ENCODE data around the gene GABRD. TPM values are rescaled to one million over a fixed set of nuclear protein-coding genes. Genes with fewer than 3 reads are reported as not detected.

GABRD gene
- total and polyA plus RNA-seq, 2 of the 13 experiments (the other 11 are each of a cell fraction or from before 2014, with no cell fraction given), result not detected

DNA sequence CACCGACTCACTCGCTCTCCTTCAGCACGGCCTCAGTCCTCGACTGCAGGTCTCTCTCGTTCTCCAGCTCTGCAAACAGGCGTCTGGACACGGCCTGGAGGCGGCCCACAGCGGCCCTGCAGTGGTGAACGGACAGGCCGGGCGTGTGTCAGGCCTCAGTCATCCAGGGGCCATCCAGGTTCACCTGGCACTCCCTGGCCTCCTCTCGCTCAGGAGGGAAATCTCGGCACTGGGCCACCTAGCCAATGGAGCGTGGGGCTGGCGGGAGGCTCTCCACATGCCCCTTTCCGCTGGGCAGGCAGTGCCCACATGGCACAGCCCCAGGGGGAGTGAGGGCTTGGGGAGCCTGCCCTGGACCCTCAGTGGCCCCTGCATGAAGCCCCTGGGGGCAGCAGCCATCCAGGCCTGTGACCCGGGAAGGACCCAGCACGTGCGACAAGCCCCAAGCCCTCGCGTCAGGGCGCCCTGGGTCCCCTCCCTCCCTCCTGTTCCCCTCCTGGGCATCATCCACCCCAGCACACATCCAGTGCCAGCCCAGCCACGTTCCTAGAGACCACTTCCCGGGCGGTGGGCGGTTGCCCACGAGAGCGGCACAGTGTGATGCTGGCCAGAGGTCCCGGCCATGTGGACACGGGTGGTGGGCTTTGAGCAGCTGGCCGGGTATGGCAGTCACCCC is 33.6 kb upstream of the GABRD start (continued):
- no peak for TF ChIP-seq TBX3 (IDR thresholded peaks at IDR 0.05; ENCODE audit: borderline replicate concordance)
- TF ChIP-seq AGO1 (IDR thresholded peaks at IDR 0.05; ENCODE audit: low read depth, low read length, poor library complexity, severe bottlenecking), result no peak

DNA sequence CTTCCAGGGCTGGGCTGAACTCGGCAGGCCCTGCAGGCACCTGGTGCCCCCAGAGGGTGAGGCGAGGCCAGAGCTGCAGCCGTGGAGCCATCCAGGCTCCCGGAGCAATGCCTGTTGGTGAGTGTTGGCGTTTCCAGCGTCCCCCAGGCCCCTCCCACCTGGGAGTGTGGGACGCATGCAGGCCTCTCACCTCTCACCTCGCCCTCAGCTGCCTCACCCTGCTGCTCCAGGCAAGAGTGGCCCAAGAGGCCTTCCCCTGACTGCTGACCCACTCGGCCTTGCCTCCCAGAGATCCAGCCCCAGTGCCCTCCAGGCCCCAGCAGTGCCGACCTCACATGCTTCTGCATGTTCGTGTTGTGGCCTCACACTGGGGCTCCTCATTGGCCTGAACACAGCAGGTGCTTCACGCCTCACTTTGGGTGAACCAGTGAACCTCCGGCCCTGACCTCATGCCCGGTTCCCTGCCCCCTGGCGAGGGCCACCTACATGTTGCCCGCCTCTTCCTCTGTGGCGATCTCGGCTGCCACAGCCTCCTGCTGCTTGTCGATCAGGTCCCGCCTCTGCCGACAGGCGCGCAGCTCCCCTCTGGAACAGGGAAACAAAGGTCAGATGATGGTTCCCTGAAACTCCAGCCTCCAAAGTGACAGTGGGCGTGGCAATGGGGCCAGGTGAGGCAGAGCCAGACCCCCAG is 32.5 kb upstream of the GABRD start:
- ChIA-PET POLR2A (no interaction called here), CTCF (ENCODE audit: low intra/inter-chr PET ratio, low total read pairs) (no interaction called here)
- no peak overlapping the region for H2AFZ ChIP-seq (ENCODE audit: low read length)
- H3K27ac ChIP-seq (ENCODE audit: extremely low read length, insufficient read depth, low read length), result no peak overlapping the region
- H3K4me1 ChIP-seq (ENCODE audit: insufficient read depth, low read length), result peaks cover 52% of the 10 kb centered on the region
- no peaks in the 10 kb centered on the region for H4K20me1 ChIP-seq (ENCODE audit: insufficient read depth, low read length)
- ATAC-seq, result peak; percentile 72
- H3K4me2 ChIP-seq (ENCODE audit: low read depth, low read length), result peak overlapping the region; percentile 70
- no peaks in the 10 kb centered on the region for H3K79me2 ChIP-seq (ENCODE audit: insufficient read depth, low read length)
- peak overlapping the region in 2 of 3 experiments; percentile 7 to 54; a peak in 1 of 6 replicates for H3K4me3 ChIP-seq (replicated peaks in 1 of 3; ENCODE audit: insufficient read depth in 1 of 3, low read depth in 2 of 3, low read length in 3 of 3)
- H3K27me3 ChIP-seq (ENCODE audit: control insufficient read depth in 1 of 2, insufficient read depth in 2 of 2, low read length in 2 of 2), result peaks cover 18 to 54% of the 10 kb centered on the region in 2 experiments; a peak in 4 of 5 replicates
- WGBS (ENCODE audit: low lambda C conversion rate), result no CpG with 5 or more reads among the region's 24 CpGs
- in situ Hi-C loops (cut with HindIII; ENCODE audit: extremely low pct_ligation_motif_present, low pct_unique_long_range_greater_than_20kb), result no loop called here
- intact Hi-C loops (cut with micrococcal nuclease; ENCODE audit: unreplicated experiment), result no loop called here
- no peak overlapping the region for H3K9ac ChIP-seq (ENCODE audit: insufficient read depth, low read depth, low read length)
- BruUV-seq (replicated peaks), result no TSS peak
- peak; percentile 24 for DNase-seq (ENCODE audit: low spot score)
- H3K36me3 ChIP-seq (replicated peaks in 1 of 2; ENCODE audit: control insufficient read depth in 1 of 2, insufficient read depth in 2 of 2, low read length in 2 of 2), result no peaks in the 10 kb centered on the region
- FAIRE-seq, result peak; percentile 30
- H3K9me3 ChIP-seq (ENCODE audit: low read length), result no peaks in the 10 kb centered on the region
- no peak for TF ChIP-seq TGIF2 (CRISPR knock-in tag; IDR thresholded peaks at IDR 0.05)
- no peak for TF ChIP-seq ZNF773 (CRISPR knock-in tag; IDR thresholded peaks at IDR 0.05; ENCODE audit: borderline replicate concordance)
- TF ChIP-seq, protein P1, sequence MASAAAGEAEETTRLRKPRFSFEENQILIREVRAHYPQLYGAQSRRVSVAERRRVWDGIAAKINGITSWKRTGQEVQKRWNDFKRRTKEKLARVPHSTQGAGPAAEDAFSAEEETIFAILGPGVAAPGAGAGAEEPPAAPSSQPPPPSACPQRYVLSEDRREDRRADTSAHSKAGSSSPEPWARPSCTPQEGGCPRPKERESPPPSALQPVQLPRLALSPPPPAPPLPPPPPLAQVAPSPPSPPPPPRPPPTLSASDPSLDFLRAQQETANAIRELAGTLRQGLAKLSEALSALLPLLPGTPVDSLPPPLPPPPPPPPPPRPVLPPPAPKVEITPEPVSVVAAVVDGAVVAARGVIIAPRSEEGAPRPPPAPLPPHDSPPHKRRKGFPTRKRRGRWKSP (CRISPR knock-in tag; IDR thresholded peaks at IDR 0.05), result peak; percentile 31; the same call in 1 of the 2 replicates
- no peak for TF ChIP-seq JUND (CRISPR knock-in tag; IDR thresholded peaks at IDR 0.05)
- TF ChIP-seq, protein P2, sequence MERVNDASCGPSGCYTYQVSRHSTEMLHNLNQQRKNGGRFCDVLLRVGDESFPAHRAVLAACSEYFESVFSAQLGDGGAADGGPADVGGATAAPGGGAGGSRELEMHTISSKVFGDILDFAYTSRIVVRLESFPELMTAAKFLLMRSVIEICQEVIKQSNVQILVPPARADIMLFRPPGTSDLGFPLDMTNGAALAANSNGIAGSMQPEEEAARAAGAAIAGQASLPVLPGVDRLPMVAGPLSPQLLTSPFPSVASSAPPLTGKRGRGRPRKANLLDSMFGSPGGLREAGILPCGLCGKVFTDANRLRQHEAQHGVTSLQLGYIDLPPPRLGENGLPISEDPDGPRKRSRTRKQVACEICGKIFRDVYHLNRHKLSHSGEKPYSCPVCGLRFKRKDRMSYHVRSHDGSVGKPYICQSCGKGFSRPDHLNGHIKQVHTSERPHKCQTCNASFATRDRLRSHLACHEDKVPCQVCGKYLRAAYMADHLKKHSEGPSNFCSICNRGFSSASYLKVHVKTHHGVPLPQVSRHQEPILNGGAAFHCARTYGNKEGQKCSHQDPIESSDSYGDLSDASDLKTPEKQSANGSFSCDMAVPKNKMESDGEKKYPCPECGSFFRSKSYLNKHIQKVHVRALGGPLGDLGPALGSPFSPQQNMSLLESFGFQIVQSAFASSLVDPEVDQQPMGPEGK (CRISPR knock-in tag; IDR thresholded peaks at IDR 0.05), result 0 out of 2 replicates have a peak, but pooled peaks have one; percentile 11
- TF ChIP-seq, protein P3, sequence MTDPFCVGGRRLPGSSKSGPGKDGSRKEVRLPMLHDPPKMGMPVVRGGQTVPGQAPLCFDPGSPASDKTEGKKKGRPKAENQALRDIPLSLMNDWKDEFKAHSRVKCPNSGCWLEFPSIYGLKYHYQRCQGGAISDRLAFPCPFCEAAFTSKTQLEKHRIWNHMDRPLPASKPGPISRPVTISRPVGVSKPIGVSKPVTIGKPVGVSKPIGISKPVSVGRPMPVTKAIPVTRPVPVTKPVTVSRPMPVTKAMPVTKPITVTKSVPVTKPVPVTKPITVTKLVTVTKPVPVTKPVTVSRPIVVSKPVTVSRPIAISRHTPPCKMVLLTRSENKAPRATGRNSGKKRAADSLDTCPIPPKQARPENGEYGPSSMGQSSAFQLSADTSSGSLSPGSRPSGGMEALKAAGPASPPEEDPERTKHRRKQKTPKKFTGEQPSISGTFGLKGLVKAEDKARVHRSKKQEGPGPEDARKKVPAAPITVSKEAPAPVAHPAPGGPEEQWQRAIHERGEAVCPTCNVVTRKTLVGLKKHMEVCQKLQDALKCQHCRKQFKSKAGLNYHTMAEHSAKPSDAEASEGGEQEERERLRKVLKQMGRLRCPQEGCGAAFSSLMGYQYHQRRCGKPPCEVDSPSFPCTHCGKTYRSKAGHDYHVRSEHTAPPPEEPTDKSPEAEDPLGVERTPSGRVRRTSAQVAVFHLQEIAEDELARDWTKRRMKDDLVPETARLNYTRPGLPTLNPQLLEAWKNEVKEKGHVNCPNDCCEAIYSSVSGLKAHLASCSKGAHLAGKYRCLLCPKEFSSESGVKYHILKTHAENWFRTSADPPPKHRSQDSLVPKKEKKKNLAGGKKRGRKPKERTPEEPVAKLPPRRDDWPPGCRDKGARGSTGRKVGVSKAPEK (CRISPR knock-in tag; IDR thresholded peaks at IDR 0.05; ENCODE audit: borderline replicate concordance), result peak; percentile 25; the same call in 1 of the 2 replicates
- TF ChIP-seq KLF16 (CRISPR knock-in tag; IDR thresholded peaks at IDR 0.05), result no peak
- TF ChIP-seq, protein P4, sequence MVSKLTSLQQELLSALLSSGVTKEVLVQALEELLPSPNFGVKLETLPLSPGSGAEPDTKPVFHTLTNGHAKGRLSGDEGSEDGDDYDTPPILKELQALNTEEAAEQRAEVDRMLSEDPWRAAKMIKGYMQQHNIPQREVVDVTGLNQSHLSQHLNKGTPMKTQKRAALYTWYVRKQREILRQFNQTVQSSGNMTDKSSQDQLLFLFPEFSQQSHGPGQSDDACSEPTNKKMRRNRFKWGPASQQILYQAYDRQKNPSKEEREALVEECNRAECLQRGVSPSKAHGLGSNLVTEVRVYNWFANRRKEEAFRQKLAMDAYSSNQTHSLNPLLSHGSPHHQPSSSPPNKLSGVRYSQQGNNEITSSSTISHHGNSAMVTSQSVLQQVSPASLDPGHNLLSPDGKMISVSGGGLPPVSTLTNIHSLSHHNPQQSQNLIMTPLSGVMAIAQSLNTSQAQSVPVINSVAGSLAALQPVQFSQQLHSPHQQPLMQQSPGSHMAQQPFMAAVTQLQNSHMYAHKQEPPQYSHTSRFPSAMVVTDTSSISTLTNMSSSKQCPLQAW (CRISPR knock-in tag; IDR thresholded peaks at IDR 0.05), result 0 out of 2 replicates have a peak, but pooled peaks have one; percentile 39

Measured in HepG2 (cell line).